Measurements from ENCODE around the gene CRACDL.
"Not testable (repeated sequence)": the region's sequence is repeated elsewhere in the genome, so short reads cannot be mapped to it uniquely, and the experiment has no call there.

The CRACDL gene

DNA sequence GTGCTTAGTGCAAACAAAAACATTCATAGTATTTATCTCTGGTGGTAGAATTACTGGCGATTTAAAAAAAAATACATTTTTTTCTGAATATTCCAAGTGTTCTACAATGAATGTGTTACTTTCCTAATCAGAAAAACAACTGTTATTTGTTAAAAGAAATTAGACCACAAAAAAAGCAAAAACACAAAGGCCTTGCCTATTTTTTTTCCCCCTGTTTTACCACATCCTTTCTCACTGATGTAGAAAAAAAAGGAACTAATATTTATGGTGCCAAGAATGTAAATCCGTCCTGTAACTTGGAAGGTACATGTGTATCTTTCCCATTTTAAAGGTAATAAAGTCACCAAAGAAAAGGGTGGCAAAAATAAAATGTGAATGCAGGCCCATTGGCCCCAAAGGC, 176.7 kb downstream of the CRACDL start:
- no peak for DNase-seq (ENCODE audit: low read depth in 3 of 3, low spot score in 1 of 3)

- peak in 2 of 3 donors; percentile 29 to 53 for DNase-seq (ENCODE audit: low read depth in 3 of 3, low spot score in 1 of 3)
Measured at GRCh38 chr2:98757904-98758421, 178.1 kb downstream of the CRACDL start.

- no peak for DNase-seq (ENCODE audit: low read depth in 3 of 3, low spot score in 1 of 3)
Measured at GRCh38 chr2:98753801-98754200, 182.2 kb downstream of the CRACDL start.

GRCh38 chr2:98752711-98753110, 183.3 kb downstream of the CRACDL start:
- not testable (repeated sequence) for DNase-seq (ENCODE audit: low read depth in 3 of 3, low spot score in 1 of 3)

- no peak for DNase-seq (ENCODE audit: low read depth in 3 of 3, low spot score in 1 of 3)
Measured at GRCh38 chr2:98751748-98752147, 184.3 kb downstream of the CRACDL start.

DNA sequence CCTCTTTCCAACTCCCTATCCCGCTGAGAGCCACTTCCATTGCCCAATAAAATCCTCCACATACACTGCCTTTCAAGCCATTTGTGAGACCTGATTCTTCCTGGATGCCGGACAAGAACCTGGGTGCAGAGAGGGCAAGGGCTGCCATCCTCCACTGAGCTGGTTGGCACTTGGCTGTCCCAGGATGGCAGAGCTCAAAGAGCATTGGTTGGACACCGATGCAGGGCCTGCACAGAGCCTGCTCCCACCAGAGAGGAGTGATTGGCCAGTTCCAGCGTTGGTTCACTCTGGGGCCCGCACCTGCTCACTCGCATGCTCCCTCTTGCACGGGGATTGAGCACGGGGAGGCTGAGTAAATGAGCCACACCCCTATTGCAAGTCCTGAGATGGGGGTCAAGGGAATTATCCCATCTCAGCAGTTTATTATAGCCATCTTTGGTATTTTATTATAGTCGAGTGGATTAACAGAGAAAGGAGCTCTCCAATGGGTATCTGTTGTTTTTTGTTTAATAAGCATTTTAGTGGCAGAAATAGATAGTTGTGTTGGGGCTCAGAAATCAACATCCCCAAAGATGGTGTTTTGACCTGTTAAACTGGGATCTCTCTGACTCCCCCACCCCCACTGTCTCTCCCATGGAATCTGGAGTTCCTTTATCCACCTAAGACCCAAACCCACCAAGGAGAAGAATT, 185.3 kb downstream of the CRACDL start:
- DNase-seq (ENCODE audit: low read depth in 3 of 3, low spot score in 1 of 3), result no peak

DNA sequence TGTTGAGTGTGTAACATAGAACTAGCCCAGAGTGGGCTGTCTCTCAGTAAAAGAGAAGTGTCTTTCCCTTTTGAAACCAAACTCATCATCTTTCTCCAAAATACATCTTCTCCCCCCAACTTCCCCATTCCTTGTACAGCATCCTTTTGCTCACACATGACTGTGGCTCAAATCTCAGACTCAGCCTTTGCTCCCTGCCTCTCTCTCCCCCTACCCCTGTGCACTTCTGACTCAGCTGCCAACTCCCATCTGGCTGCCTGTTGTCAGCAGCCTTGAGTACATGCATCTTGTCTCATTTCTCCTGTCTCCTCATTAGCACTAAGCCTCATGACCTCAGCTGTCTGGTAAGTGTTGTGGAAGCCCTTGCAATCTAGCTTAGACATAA, 187.0 kb downstream of the CRACDL start:
- DNase-seq (ENCODE audit: low read depth in 3 of 3, low spot score in 1 of 3), result no peak

DNA sequence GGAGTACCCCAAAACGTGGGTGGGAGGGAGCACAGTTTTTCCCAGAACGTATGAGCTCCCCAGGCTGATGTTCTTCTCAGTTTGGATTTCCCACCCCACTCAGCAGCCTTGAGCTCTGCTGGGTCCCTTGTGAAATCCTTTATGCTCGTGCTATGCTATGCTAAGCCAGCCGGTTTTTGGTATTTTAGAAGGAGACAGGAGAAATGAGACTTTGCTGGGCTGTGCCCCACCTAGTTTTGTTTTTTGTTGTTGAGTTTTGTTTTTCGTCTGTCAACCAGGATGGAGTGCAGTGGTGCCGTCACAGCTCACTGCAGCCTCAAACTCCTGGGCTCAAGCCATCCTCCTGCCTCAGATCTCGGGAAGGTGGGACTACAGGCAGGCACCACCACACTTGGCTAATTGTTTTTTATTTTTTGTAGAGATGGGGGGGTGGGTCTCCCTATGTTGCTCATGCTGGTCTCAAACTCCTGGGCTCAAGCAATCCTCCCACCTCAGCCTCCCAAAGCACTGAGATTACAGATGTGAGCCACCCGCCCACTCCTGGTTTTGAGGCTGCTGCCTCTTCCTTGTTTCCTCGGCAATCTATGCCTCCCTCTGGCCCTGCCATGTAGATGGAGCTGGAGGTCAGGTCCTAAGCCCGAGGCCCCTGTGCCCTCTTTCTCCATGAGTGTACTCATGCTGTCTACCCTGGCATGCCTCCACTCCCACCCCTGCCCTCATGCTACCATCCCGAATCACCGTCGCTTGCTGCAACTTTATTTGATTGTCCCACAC, 187.5 kb downstream of the CRACDL start:
- DNase-seq (ENCODE audit: low read depth in 3 of 3, low spot score in 1 of 3), result no peak

DNA sequence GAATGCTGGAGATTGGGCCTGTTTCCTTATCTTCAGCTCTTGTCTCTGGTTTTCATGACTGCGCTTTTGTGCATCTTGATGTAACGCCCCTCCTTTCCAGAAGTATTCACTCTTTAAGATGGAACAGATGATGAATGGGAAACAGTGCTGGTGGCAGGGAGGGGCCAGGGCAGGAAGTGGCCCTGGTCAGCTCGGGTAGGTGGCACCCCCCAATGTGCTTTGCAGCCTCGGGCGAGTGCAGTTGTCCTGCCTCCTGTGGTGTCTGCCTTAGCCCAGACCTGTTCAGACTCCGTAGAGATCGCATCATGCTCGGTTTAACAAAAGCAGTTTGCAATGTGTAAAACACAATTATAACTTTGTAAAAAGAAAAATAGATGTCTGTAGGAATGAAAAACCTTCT, 188.1 kb downstream of the CRACDL start:
- no peak for DNase-seq (ENCODE audit: low read depth in 3 of 3, low spot score in 1 of 3)

DNA sequence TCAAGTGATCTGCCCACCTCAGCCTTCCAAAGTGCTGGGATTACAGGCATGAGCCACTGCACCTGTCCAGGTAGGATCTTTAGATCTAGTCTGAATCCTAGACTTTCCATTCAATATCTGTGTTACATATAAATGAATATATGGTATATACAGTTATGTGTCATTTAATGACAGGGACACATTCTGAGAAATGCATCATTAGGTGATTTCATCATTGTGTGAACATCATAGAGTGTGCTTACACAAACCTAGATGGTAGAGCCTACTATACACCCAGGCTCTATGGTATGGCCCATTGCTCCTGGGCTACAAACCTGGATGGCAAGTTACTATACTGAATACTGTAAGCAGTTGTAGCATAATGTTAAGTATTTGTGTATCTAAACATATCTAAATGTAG, 189.6 kb downstream of the CRACDL start:
- DNase-seq (ENCODE audit: low read depth in 3 of 3, low spot score in 1 of 3), result no peak

DNA sequence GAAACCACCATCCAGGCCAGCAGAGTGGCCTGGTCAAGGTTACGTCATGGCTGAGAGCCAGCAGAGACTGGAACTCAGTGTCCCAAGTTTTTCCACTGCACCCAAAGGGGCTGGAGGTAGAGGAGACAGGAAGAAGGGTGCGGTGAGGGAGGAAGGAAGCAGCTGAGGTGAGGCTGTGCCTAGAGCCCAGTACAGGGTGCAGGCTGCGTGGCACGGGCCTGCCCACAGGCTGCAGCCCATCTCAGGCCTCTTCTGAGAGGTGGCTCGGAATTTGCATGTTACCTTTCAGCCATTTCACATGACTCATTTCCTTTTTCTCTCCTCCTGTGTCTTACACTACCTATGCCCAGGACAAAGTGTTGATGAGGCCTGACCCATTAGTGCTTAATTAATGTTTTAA, 191.4 kb downstream of the CRACDL start:
- no peak for DNase-seq (ENCODE audit: low read depth in 3 of 3, low spot score in 1 of 3)
